ENCODE results near the gene DCLRE1A.

The DCLRE1A gene

GRCh38 chr10:113788604-113789083, 65.2 kb downstream of the DCLRE1A start:
- no peak for DNase-seq (ENCODE audit: low spot score)

Measured in globus pallidus (tissue), 1 donor.